HEK293 (cell line): ENCODE measurements around the gene MKLN1.

ENCODE experiments used
- CTCF ChIA-PET: fragments of 350-600 bp; formaldehyde crosslinking; extraction: SDS; loops from one replicate; lab custom pipeline; 2021; ENCODE audit warnings: antibody characterized with exemption; lab: Yijun Ruan, JAX
- POLR2A ChIA-PET: fragments of 300-600 bp; formaldehyde crosslinking; extraction: SDS; loops from one replicate; lab custom pipeline; 2020; ENCODE audit warnings: antibody characterized with exemption, inconsistent platforms; lab: Yijun Ruan, JAX
- H3K27ac ChIP-seq: fragments of 200-500 bp; sonication (Bioruptor generic); 2 replicates; pipeline ENCODE4 v1.5.1; 2014; ENCODE audit warnings: low read depth, low read length, control low read depth, inconsistent platforms; ENCODE audit errors: extremely low read depth
- H3K36me3 ChIP-seq, 2 experiments: fragments of 200-500 bp in 1 of 2; sonication (Bioruptor generic) in 1 of 2; 1 replicate in 1 of 2; 2 replicates in 1 of 2; pipeline ENCODE4 v1.5.1; 2014 to 2017; ENCODE audit warnings: inconsistent platforms in 2 of 2, low read length in 2 of 2; ENCODE audit not compliant: control insufficient read depth in 2 of 2, insufficient read depth in 1 of 2
- H3K4me1 ChIP-seq: fragments of 200-500 bp; sonication (Bioruptor generic); 2 replicates; pipeline ENCODE4 v1.5.1; 2014; ENCODE audit warnings: mild to moderate bottlenecking, low read length, inconsistent platforms; ENCODE audit not compliant: control insufficient read depth, insufficient read depth
- H3K4me3 ChIP-seq: 2 replicates; pipeline ENCODE4 v1.5.1; 2011; ENCODE audit warnings: low read depth, mild to moderate bottlenecking, control low read depth, low read length, moderate library complexity
- H3K9me3 ChIP-seq: fragments of 200-500 bp; sonication (Bioruptor generic); 2 replicates; pipeline ENCODE4 v1.5.1; 2014; ENCODE audit warnings: low read depth, low read length, inconsistent platforms; ENCODE audit not compliant: control insufficient read depth, insufficient read depth
- ZBTB17 ChIP-seq: fragments of 450-650 bp; formaldehyde crosslinking; IDR thresholded peaks from 2 replicates; pipeline ENCODE4 v1.5.1; 2016; ENCODE audit warnings: missing biosample characterization, missing genetic modification characterization
- ZBTB20 ChIP-seq: fragments of 450-650 bp; formaldehyde crosslinking; IDR thresholded peaks from 2 replicates; pipeline ENCODE4 v1.5.1; 2016; ENCODE audit warnings: missing biosample characterization, missing genetic modification characterization
- ZEB2 ChIP-seq: fragments of 450-650 bp; formaldehyde crosslinking; IDR thresholded peaks from 2 replicates; pipeline ENCODE4 v1.5.1; 2016; ENCODE audit warnings: missing biosample characterization, missing genetic modification characterization
- ZFP3 ChIP-seq: fragments of 450-650 bp; formaldehyde crosslinking; IDR thresholded peaks from 2 replicates; pipeline ENCODE4 v1.5.1; 2016; ENCODE audit warnings: low read depth, missing biosample characterization, missing genetic modification characterization
- ZNF174 ChIP-seq: fragments of 450-650 bp; formaldehyde crosslinking; IDR thresholded peaks from 2 replicates; pipeline ENCODE4 v1.5.0; 2017; ENCODE audit warnings: missing biosample characterization, mild to moderate bottlenecking, missing genetic modification characterization
- ZNF555 ChIP-seq: fragments of 450-650 bp; formaldehyde crosslinking; conservative IDR thresholded peaks from 2 replicates; pipeline ENCODE4 v1.5.1; 2017; ENCODE audit warnings: missing biosample characterization, mild to moderate bottlenecking, missing genetic modification characterization, inconsistent platforms
- ZNF623 ChIP-seq: fragments of 450-650 bp; formaldehyde crosslinking; IDR thresholded peaks from 2 replicates; pipeline ENCODE4 v1.5.1; 2016; ENCODE audit warnings: missing biosample characterization, missing genetic modification characterization
- TF ChIP-seq, protein P1 (sequence below): fragments of 450-650 bp; formaldehyde crosslinking; IDR thresholded peaks from 2 replicates; pipeline ENCODE4 v1.5.1; 2016; ENCODE audit warnings: missing biosample characterization, missing genetic modification characterization
- TF ChIP-seq, protein P2 (sequence below): fragments of 450-650 bp; formaldehyde crosslinking; IDR thresholded peaks from 2 replicates; pipeline ENCODE4 v1.5.1; 2016; ENCODE audit warnings: missing biosample characterization, missing genetic modification characterization
- TF ChIP-seq, protein P3 (sequence below): fragments of 450-650 bp; IDR thresholded peaks from 2 replicates; pipeline ENCODE4 v1.5.1; 2018; ENCODE audit warnings: missing biosample characterization, missing genetic modification characterization
- TF ChIP-seq, protein P4 (sequence below): fragments of 450-650 bp; formaldehyde crosslinking; IDR thresholded peaks from 2 replicates; pipeline ENCODE4 v1.5.1; 2016; ENCODE audit warnings: missing biosample characterization, missing genetic modification characterization, low read depth
- TF ChIP-seq, protein P5 (sequence below): fragments of 450-650 bp; formaldehyde crosslinking; IDR thresholded peaks from 2 replicates; pipeline ENCODE4 v1.5.1; 2016; ENCODE audit warnings: missing biosample characterization, missing genetic modification characterization
- TF ChIP-seq, protein P6 (sequence below): fragments of 450-650 bp; IDR thresholded peaks from 2 replicates; pipeline ENCODE4 v1.5.1; 2018; ENCODE audit warnings: missing biosample characterization, mild to moderate bottlenecking, missing genetic modification characterization

Gene MKLN1

DNA sequence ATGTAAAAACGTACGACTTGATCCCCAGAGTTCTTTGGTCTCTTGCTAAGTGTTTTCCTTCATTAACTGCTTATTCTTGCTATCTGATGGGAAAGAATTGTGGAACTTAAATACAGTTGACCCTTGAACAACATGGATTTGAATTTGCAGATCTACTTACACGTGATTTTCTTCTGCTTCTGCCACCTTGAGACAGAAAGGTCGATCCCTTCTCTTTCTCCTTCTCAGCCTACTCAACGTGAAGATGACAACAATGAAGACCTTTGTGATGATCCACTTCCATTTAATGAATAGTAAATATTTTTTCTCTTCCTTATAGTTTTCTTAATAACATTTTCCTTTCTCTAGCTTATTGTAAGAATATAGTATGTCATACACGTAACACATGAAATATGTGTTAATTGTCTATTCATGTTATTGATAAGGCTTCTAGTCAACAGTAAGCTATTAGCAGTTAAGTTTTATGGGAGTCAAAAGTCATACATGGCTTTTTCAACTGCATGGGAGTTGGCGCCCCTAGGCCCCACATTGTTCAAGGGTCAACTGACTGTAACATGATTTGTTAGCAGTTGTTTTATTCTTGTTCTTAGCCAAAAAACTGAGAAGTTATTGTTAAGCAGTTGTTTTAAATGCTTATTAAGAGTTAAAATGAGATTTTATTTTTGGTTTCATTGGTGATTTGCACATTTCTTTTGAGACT, 11.2 kb downstream of the MKLN1 start:
- no peaks in the 10 kb centered on the region for H3K36me3 ChIP-seq
- H3K4me3 ChIP-seq: no peak overlapping the region
- CTCF ChIA-PET: no interaction called here
- H3K4me1 ChIP-seq: no peaks in the 10 kb centered on the region
- TF ChIP-seq, protein P1, sequence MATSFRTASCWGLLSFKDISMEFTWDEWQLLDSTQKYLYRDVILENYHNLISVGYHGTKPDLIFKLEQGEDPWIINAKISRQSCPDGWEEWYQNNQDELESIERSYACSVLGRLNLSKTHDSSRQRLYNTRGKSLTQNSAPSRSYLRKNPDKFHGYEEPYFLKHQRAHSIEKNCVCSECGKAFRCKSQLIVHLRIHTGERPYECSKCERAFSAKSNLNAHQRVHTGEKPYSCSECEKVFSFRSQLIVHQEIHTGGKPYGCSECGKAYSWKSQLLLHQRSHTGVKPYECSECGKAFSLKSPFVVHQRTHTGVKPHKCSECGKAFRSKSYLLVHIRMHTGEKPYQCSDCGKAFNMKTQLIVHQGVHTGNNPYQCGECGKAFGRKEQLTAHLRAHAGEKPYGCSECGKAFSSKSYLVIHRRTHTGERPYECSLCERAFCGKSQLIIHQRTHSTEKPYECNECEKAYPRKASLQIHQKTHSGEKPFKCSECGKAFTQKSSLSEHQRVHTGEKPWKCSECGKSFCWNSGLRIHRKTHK: no peak
- TF ChIP-seq, protein P2, sequence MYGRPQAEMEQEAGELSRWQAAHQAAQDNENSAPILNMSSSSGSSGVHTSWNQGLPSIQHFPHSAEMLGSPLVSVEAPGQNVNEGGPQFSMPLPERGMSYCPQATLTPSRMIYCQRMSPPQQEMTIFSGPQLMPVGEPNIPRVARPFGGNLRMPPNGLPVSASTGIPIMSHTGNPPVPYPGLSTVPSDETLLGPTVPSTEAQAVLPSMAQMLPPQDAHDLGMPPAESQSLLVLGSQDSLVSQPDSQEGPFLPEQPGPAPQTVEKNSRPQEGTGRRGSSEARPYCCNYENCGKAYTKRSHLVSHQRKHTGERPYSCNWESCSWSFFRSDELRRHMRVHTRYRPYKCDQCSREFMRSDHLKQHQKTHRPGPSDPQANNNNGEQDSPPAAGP (tag by site-specific recombination): no peak
- TF ChIP-seq, protein P3, sequence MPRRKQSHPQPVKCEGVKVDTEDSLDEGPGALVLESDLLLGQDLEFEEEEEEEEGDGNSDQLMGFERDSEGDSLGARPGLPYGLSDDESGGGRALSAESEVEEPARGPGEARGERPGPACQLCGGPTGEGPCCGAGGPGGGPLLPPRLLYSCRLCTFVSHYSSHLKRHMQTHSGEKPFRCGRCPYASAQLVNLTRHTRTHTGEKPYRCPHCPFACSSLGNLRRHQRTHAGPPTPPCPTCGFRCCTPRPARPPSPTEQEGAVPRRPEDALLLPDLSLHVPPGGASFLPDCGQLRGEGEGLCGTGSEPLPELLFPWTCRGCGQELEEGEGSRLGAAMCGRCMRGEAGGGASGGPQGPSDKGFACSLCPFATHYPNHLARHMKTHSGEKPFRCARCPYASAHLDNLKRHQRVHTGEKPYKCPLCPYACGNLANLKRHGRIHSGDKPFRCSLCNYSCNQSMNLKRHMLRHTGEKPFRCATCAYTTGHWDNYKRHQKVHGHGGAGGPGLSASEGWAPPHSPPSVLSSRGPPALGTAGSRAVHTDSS (tag by site-specific recombination): no peak
- TF ChIP-seq ZNF555 (tag by site-specific recombination): no peak
- no peak for TF ChIP-seq ZBTB20 (tag by site-specific recombination)
- H3K9me3 ChIP-seq: no peaks in the 10 kb centered on the region
- H3K27ac ChIP-seq: no peak overlapping the region
- POLR2A ChIA-PET: interaction anchor here (0.6 kb wide), 1 partner anchor 233 kb away, joined by 3 read pairs; no protein-coding TSS in a partner anchor

DNA sequence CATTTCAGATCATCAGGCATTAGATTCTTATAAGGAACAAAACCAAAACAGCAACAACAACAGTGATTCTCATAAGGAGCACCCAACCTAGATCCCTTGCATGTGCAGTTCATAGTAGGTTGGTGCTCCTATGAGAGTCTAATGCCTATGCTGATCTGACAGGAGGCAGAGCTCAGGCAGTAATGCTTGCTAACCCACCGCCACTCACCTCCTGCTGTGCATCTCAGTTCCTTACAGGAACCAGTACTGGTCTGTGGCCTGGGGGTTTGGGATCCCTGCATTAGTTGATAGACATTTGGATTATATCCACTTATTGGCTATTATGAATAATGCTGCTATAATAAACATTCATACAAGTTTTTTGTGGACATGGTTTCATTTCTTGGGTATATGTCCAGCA, 14.0 kb downstream of the MKLN1 start:
- ChIA-PET CTCF (no interaction called here), POLR2A (interaction anchor here (0.6 kb wide), 1 partner anchor 131 kb away, joined by 4 read pairs; no protein-coding TSS in a partner anchor)
- Histone ChIP-seq H3K27ac (no peak overlapping the region), H3K36me3 (no peaks in the 10 kb centered on the region), H3K4me3 (no peak overlapping the region), H3K4me1 (no peaks in the 10 kb centered on the region), H3K9me3 (no peaks in the 10 kb centered on the region)
- TF ChIP-seq, protein P4, sequence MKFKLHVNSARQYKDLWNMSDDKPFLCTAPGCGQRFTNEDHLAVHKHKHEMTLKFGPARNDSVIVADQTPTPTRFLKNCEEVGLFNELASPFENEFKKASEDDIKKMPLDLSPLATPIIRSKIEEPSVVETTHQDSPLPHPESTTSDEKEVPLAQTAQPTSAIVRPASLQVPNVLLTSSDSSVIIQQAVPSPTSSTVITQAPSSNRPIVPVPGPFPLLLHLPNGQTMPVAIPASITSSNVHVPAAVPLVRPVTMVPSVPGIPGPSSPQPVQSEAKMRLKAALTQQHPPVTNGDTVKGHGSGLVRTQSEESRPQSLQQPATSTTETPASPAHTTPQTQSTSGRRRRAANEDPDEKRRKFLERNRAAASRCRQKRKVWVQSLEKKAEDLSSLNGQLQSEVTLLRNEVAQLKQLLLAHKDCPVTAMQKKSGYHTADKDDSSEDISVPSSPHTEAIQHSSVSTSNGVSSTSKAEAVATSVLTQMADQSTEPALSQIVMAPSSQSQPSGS (tag by site-specific recombination): no peak
- TF ChIP-seq ZBTB17 (tag by site-specific recombination) (0 out of 2 replicates have a peak, but pooled peaks have one; percentile 23), ZNF174 (tag by site-specific recombination) (no peak), ZFP3 (tag by site-specific recombination) (no peak), ZNF623 (no peak)
- TF ChIP-seq, protein P5, sequence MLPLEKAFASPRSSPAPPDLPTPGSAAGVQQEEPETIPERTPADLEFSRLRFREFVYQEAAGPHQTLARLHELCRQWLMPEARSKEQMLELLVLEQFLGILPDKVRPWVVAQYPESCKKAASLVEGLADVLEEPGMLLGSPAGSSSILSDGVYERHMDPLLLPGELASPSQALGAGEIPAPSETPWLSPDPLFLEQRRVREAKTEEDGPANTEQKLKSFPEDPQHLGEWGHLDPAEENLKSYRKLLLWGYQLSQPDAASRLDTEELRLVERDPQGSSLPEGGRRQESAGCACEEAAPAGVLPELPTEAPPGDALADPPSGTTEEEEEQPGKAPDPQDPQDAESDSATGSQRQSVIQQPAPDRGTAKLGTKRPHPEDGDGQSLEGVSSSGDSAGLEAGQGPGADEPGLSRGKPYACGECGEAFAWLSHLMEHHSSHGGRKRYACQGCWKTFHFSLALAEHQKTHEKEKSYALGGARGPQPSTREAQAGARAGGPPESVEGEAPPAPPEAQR (tag by site-specific recombination): no peak

DNA sequence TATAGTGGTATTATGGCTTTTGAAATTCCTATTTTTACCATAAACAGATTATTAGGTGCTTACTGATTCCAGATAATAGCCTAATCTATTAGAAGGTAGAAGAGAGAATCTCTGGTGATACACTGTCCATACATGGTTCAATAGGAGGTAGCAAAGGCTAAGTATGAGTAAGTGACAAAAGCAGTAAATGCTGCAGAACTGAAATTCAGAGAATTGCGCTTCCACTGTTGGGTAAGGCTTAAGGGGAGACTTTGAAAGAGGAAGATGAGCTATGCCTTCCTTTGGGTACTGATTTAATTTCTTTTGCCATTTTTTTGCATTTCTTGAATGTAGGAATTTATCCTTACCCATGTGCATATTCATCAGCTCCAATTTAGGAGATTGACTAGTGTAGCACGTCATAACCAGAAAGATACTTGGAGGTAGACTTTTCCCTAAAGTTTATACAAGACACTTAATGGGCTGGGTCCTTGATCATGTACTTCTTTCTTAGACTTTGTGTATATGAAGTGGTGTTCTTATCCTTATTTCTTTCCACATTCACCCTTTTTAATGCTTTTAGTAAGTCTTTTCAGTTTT, 15.3 kb downstream of the MKLN1 start:
- TF ChIP-seq ZEB2 (tag by site-specific recombination): no peak
- TF ChIP-seq, protein P6, sequence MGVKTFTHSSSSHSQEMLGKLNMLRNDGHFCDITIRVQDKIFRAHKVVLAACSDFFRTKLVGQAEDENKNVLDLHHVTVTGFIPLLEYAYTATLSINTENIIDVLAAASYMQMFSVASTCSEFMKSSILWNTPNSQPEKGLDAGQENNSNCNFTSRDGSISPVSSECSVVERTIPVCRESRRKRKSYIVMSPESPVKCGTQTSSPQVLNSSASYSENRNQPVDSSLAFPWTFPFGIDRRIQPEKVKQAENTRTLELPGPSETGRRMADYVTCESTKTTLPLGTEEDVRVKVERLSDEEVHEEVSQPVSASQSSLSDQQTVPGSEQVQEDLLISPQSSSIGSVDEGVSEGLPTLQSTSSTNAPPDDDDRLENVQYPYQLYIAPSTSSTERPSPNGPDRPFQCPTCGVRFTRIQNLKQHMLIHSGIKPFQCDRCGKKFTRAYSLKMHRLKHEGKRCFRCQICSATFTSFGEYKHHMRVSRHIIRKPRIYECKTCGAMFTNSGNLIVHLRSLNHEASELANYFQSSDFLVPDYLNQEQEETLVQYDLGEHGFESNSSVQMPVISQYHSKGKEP: peak; percentile 13; the same call in 1 of the 2 replicates
- Histone ChIP-seq H3K36me3 (no peaks in the 10 kb centered on the region), H3K4me1 (no peaks in the 10 kb centered on the region), H3K27ac (no peak overlapping the region), H3K9me3 (no peaks in the 10 kb centered on the region), H3K4me3 (no peak overlapping the region)
- CTCF ChIA-PET: no interaction called here
- POLR2A ChIA-PET: interaction anchor here (0.6 kb wide), 1 partner anchor 236 kb away, joined by 3 read pairs; no protein-coding TSS in a partner anchor
